Fibroblast of gingiva (primary cell): Measurements from ENCODE around the gene TPGS2.
"Not testable (repeated sequence)": the region's sequence is repeated elsewhere in the genome, so short reads cannot be mapped to it uniquely, and the experiment has no call there.

Experiments used
- DNase-seq: peaks from one replicate; pipeline ENCODE4 v3.0.0-alpha.2; 2011; ENCODE audit warnings: low read depth

TPGS2 gene

DNA sequence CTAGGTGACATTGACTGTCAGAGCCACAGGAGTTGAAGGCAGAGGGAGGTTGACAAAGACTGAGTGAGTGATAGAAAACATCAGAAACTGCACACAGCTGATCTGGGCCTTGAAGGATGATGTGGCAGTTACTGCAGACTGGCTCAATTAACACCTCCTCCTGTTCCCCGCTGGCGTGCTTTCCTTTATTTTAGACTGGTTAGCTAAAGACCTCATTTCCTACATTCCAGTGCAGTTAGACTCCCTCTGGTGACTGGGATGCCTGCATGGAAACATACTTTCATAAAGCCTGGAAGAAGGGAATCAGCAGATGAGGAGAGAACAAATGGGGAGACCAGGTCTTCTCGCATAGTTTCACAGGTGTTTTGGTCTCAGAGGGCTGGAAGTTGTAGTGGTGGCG lies 7.1 kb downstream of the TPGS2 start:
- DNase-seq, result no peak

DNA sequence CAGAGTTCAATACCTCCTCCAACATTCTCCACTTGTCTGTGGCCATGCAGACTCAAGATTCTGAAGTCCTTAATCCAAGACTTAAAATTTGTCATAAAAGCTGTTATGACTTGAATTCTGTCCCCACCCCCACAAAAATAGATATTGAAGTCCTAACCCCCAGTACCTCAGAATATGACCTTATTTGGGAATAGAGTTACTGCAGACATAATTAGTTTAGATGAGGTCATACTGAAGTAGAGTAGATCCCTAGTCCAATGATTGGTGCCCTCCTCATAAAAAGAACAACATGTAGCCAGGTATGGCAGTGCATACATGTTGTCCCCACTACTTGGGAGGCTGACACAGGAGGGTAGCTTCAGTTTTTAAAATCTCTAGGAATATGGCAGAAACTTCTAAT lies 9.2 kb downstream of the TPGS2 start:
- no peak for DNase-seq

DNA sequence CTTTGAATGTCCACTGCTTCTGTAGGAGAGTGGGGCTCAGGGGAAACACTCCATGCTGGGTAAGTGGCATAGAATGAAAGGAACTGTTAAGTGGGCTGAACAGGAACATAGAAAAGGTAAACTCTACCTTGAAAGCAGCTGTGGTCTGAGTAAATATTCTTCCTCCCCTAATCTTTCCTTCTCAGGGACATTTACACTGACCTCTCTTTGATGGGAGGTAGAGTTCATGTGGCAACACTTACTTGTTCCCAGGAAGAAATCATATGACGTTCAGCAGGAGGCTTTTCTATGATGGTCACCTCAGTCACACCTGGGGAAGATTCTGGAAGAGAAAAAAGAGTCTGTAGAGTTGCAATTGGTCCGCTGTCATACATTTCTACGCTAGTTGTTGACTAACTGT lies 10.2 kb downstream of the TPGS2 start:
- no peak for DNase-seq

DNA sequence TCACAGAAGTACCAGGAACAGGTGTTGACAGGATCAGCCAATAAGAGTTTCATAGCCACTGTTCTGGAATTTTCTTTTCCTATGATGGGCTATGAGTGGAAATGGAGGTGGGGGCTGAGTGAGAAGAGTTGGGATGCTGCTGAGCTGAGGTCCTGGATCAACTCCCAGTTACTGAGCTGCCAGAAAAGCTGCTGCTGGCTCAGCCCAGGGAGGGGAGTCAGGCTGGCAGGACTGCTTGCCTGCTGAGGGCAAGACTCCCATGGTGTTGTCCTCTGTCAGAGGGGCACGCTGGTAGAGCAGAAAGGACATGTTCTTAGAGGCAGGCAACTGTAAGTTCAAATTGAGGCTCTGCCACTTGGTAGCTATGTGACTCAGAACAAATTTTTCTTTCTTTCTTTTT lies 11.8 kb downstream of the TPGS2 start:
- DNase-seq, result no peak

DNA sequence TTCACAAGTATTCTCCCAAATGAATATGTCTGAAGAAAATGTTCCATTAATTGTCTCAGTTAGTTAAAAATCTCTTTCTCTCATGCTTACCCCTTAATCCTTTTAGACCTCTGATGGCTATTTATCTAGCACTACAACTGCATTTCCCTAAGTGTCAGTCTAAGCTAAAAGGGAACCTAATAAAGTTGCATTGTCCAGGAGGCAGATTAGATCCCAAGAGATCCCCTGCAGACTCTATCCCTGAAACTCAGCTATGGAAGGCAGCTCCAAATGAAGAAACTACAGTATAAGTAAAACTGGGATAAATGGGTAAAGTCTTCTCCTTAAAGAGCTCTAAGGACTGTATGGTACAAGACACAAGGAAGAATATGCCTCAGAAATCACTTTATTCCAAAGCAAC lies 12.7 kb downstream of the TPGS2 start:
- not testable (repeated sequence) for DNase-seq

DNA sequence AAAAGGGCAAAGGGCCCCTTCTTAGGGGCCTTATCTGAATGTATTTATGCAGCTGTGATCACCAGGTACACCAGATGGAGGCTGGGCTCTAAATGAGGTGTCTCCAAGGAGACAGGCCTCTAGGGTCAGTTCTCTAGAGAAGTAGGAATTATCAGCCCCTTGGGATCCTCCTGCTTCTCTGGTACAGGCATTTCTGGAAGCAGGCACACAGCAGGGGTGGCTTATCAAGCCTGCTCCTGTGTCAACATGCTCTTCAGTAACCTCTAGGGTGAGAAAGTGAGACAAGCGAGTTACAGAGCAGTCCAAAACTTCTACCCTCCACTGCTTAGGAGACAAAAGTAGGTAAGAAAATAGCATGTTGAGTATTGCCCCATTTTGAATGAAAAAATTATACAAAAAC lies 13.8 kb downstream of the TPGS2 start:
- DNase-seq, result no peak

DNA sequence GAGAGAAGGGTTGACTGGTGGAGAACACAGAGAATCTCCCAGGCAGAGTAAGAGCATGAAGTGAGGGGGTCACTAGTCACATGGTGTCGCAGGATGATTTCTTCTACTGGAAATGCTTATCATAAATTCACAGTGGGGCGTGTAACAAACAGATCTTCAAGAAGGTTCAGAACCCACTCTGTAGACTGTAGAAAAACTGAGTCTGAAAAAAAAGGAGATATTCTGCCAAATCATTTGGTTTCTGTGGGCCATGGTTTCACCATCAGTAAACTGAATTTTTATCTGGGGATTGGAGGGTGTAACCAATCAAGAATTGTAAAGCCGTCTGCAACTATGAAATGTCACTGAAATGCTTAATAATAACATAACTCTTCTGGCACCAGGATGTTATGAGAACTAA lies 15.0 kb downstream of the TPGS2 start:
- no peak for DNase-seq

DNA sequence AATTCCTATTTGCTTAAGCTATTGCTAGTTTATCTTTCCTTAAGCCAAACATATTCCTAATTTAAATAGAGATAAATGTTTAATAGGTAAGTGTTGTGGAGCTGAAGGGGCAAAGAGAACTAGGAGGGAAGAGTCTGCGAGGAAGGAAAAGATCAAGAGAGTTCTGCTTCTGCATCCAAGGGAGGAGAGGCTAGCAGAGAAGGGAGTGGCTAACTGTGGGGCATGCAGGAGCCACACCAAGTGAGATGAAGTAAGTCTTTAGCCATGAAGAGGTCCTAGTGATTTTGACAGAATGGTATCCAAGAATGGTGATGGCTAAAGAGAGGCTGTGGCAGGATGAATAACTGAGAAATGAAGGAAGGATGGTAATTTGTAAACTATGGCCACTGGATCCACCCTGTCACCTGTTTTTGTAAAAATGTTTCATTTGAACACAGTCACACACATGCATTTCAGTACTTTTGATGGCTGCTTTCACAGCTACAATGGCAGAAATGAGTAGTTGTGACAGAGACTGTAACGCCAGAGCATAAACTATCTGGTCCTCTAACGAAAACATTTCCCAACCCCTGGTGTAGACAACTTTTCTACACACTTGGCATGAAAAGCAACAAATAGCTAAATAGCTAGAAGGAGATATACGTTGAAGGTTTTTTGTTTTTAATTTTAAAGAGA lies 15.6 kb downstream of the TPGS2 start:
- no peak for DNase-seq

DNA sequence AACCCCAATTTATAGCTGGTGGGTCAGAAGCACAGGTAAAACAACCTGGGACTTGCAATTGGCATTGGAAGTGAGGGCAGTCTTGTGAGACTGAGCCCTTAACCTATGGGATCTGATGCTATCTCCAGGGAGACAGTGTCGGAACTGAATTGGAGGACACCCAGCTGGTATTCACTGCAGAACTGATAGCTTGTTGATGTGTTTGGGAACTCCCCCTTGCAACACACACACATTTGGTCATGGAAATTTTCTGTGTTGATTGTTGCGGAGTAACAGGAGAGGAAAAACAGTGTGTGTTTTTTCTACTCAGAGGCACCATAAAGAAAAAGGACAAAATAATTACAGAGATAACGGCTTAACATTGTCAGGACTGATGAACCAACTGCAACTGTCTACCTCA lies 16.1 kb downstream of the TPGS2 start:
- DNase-seq, result peak; percentile 61

DNA sequence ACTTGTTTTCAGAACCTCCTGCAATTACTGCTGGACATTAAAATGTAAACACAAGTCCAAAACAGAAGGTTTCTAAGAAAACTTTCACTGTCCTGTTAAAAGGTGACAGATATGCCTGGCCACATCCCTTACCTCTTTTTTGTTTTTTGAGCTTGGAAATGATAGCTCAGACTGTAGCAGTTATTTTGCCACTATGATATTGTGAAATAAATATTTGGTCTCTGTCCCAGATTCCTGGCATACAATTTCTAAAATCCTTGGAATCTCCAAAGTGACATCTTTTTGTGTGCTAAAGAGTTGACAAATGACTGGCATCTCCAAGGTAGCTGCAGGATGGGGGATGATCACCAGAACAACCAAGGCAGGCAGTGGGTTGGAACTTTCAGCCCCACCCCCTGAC lies 16.8 kb downstream of the TPGS2 start:
- peak; percentile 21 for DNase-seq

DNA sequence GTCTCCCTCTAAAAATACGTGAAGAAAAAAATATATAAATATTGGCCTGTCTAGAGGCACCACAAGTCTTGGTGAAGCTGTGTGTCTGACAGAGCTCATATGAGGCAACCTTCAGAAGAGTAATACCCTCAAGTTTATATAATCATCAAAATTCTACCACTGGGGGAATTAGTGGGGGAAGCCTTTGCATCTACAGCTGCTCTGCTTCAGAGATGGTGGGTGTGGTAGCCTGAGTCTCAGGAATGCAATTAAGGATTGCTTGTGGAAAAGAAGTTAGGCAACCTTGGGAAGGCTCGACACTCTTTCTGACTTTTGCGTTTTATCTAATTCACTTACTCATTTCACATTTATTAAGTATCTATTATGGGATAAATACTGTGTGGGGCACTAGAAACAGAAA lies 17.4 kb downstream of the TPGS2 start:
- DNase-seq, result peak; percentile 38

DNA sequence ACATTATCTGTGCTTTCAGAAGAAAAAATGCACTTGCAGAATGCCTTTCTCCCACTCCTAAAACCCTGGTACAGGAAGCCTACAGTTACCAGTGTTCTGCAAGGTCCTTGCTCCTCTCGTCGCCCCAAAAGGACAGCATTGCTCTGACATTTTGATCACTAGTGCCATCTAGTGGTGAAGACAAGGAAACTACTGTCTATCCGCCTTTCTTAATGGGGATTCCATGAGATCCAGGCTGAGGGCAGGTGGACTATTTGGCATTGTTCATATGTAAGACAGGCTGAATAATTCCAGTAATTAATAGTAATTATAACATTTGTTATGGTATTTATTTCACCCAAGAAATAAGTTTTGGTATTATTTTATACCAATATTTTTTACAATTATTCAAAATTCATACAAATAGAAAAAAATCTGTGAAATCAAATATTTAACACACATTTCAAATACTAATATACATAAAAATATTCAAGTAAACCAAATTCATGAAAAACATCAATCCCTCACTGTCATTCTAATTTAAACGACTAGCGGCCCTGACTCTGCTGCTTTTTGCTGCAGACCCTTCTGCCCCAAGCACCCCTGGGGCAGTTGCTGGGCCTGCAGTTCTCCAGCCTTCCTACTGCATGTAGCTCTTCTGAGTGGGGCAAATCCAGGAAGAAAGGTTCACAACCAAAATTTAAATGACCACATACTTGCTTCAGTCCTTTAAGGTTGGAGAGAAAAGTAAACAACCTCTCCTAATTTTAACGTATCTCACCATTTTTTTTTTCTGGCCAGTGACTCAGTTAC lies 19.0 kb downstream of the TPGS2 start:
- DNase-seq, result peak; percentile 66

DNA sequence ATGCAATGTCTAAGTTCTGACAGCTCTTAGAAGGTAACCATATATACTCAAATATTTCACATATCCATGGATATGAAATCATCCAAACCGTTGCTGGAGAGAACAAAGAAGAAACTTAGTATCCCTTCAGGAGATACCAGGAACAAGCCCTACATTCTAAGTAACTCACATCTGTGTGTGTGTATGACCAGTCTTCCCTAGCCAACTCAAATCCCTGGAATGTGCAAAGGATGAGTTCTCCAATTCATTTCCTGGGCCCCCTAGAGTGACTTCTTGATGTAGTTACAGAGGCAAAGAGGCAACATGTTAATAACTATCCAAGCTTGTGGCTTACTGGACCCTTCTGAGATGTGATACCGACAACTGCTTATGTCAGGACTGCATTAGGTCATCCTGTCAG lies 20.1 kb downstream of the TPGS2 start:
- peak; percentile 43 for DNase-seq

DNA sequence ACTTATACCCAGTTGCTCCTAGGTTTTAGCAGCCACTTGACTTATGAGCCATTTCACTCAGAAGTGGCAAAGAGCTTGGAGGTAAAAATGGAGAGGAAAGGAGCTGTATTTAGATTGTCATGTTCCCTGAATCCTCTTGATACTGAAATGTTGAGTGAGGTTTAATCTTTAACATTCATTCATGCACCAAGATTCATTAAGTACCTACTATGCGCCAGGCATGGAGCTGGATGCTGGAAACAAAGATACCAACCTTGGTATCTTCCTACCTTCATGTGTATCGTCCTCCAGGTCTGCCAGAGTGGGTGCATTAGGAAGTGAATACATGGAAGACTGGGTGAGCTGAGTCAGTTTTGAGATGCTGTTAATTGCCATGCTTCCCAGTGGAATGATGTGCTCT lies 23.7 kb downstream of the TPGS2 start:
- DNase-seq, result no peak

DNA sequence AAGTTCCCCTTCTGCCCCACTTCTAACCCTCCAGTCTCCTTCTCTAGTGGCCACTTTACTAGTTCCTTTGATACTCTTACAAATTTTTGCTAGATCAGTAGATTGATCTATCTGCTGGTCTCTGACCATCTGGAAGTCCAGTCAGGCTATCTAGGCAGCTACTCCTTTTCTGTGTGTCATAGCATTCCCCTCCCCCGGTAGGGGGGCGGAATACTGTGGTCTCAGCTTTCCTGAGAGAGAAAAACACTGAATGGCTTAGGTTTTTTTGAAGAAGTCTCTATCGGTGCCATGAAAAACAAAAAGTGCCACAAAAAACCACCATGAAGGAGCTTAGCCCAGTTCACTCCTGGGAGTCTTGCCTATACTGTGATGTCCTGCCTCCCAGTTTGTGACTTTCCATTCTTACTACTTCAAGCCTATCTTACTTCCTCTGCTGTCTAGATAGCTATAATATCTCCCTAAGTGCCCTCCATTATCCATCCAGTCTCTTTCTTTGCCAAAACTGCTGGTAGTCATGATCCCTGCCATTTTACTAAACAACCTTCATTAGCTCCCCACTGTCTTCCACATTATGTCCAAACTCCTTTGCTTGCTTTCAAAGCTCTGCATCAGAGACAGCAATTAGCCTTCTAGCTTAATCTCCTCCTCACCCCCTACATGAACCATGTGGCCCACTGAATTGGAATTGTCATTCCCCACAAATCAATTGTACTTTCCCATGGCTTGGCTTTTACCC lies 29.9 kb downstream of the TPGS2 start:
- no peak for DNase-seq

DNA sequence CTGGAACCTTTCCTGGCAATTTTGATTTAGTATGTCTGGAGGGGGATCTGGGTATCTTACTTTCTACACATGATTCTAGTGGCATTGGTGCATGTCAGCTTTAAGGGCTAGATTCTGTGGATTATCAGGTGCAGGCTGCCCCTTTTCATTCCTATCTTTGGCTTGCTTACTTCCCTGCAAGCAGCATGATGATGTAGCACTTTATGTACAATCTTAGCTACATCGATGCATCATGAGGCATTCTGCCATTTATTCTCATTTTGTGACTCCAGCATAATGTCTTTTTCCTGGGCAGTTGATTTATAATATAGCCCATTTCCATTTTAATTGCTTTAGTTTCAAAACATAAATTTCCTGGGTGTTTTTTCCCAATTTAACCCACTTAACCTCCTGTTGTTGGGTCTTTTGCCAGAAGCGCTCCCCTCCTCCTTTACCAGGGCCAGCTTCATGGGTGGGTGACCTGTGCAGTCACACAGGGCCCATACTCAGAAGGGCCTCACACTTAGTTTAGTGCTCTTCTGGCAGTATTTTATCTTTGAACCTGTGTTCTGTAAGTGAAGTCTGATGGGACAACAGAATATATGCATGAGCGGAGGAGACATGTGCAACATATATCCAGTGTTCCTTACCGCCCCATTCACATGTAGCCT lies 36.0 kb downstream of the TPGS2 start:
- DNase-seq, result no peak

DNA sequence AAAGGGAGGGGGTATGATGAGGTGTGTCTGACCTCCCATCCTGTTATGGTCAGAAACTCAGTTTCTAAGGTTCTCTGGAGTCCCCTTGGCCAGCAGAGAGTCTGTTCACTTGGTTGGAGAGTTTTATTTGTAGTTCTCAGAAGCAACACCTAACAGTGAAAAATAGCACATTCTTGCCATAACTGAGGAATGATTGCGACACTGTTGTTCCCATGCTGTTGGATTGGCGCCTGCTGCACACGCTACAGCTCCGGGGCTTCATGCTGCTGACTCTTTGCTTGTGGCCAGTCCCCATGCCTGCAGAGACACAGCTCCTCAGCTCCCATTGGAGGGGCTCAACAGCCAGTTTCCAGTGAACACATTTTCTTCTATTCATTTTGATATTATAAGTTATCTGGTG lies 42.1 kb downstream of the TPGS2 start:
- peak; percentile 83 for DNase-seq

DNA sequence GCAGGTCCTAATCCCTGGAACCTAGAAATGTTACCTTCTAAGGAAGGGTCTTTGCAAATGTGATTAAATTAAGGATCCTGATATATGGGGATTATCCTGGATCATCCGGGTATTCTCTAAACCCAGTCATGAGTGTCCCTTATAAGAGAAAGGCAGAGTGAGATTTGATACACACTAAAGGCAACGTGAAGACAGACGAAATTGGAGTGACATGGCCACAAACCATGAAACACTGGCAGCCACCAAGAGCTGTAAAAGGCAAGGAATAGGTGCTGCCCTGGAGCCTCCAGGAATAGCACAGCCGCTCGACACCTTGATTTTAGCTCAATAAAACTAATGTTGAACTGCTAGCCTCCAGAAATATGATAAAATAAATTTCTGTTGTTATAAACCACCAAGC lies 45.0 kb downstream of the TPGS2 start:
- DNase-seq, result no peak

DNA sequence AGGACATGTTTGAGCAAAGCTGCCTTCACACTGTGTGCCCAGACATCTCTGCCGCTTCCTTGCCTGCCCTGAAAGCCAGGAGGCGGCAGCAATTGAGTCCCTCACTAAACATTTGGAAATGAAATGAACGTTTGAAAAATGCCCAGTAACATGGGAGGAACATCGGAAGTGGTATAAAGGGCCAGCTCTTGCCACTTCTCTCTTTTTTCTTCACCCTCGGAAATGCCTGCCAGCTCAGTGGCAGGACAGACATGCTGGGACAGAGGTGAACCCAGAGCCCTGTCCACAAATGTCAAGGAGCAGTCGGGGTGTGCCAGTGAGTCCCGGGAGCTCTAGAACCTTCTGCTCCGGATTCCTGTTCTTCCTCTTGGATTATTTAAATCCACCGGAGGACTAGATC lies 46.1 kb downstream of the TPGS2 start:
- DNase-seq, result no peak

DNA sequence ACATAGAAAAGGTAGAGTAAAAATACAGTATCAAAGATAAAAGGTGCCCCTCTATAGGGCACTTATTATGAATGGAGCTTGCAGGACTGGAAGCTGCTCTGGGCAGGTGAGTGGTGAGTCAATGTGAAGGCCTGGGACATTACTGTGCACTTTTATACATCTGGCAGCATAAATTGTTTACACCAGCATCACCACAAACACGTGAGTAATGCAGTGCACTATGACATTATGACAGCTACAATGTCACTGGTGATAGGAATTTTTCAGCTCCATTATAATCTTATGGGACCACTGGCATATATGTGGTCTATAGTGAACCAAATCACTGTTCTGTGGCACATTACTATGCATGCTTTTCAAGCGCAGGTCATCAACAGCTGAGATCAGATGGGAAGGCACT lies 48.1 kb downstream of the TPGS2 start:
- peak; percentile 10 for DNase-seq

DNA sequence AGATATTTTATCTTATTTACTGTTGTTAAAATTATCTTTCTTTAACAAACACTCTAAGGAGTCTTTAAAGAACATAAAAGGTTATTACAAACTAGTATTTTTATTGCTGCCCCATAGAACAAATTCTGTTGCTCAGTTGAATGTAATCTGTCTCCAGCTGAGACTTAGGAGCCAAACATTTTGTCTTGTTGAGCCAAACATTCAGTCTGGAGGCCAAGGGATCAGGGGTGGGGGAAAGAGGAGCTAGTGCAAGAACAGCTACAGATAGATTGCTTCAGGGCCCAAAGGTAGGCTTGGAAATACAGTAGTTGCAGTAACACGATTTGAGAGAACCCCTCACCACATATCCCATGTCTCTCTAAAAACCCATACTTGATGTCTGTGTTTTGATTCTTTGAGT lies 51.2 kb downstream of the TPGS2 start:
- DNase-seq, result no peak

DNA sequence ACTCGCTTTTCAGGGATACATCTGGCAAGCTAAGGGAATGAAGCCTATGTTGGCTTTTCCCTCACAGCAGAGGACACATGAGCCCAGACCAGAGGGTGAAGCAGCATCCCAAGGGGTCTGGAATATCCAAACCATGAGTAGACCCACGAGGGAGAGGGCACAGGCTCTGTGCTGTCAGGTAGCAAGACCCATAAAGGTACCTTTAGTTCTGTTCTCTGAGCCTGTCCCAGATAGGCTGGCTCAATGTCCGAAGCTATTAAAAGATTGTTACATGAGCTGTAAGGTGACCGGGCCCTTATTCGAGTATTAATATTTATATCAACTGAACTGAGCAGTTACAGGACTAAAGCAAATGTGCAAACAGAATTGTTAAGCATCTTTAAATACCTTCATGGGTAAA lies 52.2 kb downstream of the TPGS2 start:
- DNase-seq, result no peak

DNA sequence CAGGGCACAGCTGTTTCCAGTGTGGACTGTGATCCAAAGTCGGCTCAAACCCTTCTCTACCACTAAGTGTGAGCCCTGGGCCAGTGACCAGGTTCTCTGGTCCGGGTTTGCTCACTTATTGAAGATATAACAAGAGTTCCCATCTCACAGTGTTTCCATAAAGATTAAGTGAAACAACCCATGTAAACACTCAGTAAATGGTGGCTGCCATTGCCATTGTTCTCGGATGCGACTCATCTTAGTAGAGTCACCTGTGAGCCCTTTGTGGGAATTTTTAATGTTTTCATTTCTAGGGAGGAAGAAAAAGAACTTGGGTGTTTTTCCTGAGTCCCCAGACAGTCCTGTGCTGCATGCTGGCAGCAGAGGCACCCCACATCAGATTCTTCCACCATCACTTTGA lies 53.4 kb downstream of the TPGS2 start:
- no peak for DNase-seq
